ENCODE data around the gene GRIFIN.

GRCh38 chr7:2433713-2434550, 42.3 kb downstream of the GRIFIN start:
- no peak for TF ChIP-seq EZH2 (IDR thresholded peaks at IDR 0.05; ENCODE audit: insufficient read depth, low read length)
- no peak for TF ChIP-seq CTCF (IDR thresholded peaks at IDR 0.05; ENCODE audit: insufficient read depth, low read depth, low read length)

Data from astrocyte (in vitro differentiated cells and primary cell).